GM12891 (cell line): ENCODE data around the gene SLC49A3.

Source experiments
- POLR2A ChIP-seq: IDR thresholded peaks from 2 replicates; pipeline ENCODE4 v1.6.1; 2011; ENCODE audit warnings: low read depth, low read length, control low read depth
- POLR2AphosphoS5 ChIP-seq: IDR thresholded peaks from 2 replicates; pipeline ENCODE4 v1.6.1; 2011; ENCODE audit warnings: low read depth, low read length, control low read depth
- SPI1 ChIP-seq: IDR thresholded peaks from 2 replicates; pipeline ENCODE4 v1.6.1; 2011; ENCODE audit warnings: low read depth, low read length, control low read depth
- TAF1 ChIP-seq: IDR thresholded peaks from 2 replicates; pipeline ENCODE4 v1.6.1; 2011; ENCODE audit warnings: low read depth, low read length, control low read depth

DNA sequence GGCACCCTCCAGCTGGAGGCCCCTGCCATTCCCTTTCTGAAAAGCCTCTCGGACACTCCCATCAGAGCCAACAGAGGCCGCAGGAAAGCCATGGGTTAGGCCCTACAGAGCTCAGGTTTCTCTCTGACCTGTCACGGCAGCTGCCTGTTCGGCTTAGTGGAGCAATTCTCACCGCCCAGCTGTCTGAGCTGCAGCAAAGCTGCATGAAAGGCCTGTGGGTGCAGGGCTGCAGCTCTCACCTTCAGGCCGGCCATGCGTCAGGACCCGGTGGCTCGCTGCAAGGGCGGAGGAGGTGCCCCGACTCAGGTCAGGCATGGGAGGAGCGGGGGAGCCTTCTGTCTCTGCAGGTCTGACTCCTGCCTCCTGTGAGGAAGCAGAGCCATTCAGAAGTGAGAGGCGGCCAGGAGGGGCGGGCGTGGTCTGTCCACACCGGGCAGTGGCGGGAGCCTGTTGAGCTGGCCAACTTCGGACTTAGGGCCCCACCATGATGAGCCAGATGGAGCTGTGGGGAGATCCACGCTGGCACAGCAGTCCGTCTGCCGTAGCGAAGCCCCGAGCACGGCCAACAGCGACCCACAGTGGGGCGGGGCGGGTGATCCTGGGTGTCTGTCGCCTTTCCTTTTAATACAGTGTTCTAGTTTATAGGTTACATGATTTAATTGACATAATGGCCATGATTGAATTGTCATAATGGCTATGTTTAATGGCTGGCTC, 40.2 kb downstream of the SLC49A3 start:
- no peak for TF ChIP-seq POLR2A
- TF ChIP-seq TAF1 = no peak
- no peak for TF ChIP-seq POLR2AphosphoS5
- TF ChIP-seq SPI1 = no peak
